ENCODE data around the gene CIPC. TPM values are rescaled to one million over a fixed set of nuclear protein-coding genes. Genes with fewer than 3 reads are reported as not detected.

Gene CIPC
- total and polyA plus RNA-seq, 9 of the 15 experiments (the other 6 are each of a cell fraction or from before 2014, with no cell fraction given) = 5.0 to 16.9 (median 10.7) TPM

GRCh38 chr14:77102154-77102553, 4.1 kb downstream of the CIPC start (continued):
- TF ChIP-seq ZNF707 (CRISPR knock-in tag; conservative IDR thresholded peaks at IDR 0.05) = no peak
- TF ChIP-seq KLF16 (IDR thresholded peaks at IDR 0.05) = no peak
- TF ChIP-seq KLF13 (tag; IDR thresholded peaks at IDR 0.05; ENCODE audit: borderline replicate concordance, low read depth) = no peak
- TF ChIP-seq CBFA2T3 (IDR thresholded peaks at IDR 0.05) = no peak
- no peak for TF ChIP-seq E2F5 (CRISPR knock-in tag; IDR thresholded peaks at IDR 0.05)
- TF ChIP-seq LEF1 (IDR thresholded peaks at IDR 0.05) = no peak

DNA sequence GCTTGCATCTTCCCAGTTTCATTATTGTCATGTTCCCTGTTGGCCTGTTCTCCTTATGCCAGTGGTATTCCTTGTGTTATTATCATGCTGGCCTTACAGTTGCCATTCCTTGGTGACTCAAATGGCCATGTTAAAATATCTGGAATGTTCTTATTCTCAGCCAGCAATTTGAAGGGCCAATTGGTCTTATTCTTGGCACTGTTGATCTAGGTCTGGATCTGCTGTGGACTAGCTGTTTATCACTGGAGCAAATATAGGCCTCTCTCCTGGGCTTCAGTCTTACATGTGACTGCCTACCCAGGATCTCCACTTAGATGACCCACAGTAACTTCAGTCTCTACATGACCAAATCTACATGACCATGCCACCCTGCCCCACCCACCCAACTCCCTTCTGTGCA, 5.4 kb downstream of the CIPC start:
- FAIRE-seq = no peak
- no peak for ATAC-seq
- peaks cover 32% of the 10 kb centered on the region; the same call in 1 of the 3 replicates for H3K36me3 ChIP-seq (ENCODE audit: control insufficient read depth, insufficient read depth, low read length)
- H3K27me3 ChIP-seq (ENCODE audit: control insufficient read depth in 2 of 2, insufficient read depth in 2 of 2, low read length in 2 of 2) = no peaks in the 10 kb centered on the region
- in situ Hi-C loops (cut with MboI) = no loop called here
- H3K9ac ChIP-seq (ENCODE audit: insufficient read depth in 1 of 2, low read depth in 2 of 2, low read length in 2 of 2) = no peak overlapping the region
- H2AFZ ChIP-seq (ENCODE audit: low read depth, low read length) = no peak overlapping the region
- DNase-seq (ENCODE audit: extremely low read depth in 1 of 4, low spot score in 3 of 4) = no peak
- POLR2A ChIA-PET = no interaction called here
- intact Hi-C loops (cut with micrococcal nuclease) = no loop called here
- no TSS peak for BruUV-seq (replicated peaks)
- H4K20me1 ChIP-seq (replicated peaks; ENCODE audit: control insufficient read depth, insufficient read depth, low read length) = no peaks in the 10 kb centered on the region
- H3K79me2 ChIP-seq (ENCODE audit: control insufficient read depth, insufficient read depth, low read length) = peaks cover 27% of the 10 kb centered on the region
- CTCF ChIA-PET (ENCODE audit: low intra/inter-chr PET ratio) = no interaction called here
- H3K4me3 ChIP-seq = no peak overlapping the region
- H3K9me1 ChIP-seq (ENCODE audit: control insufficient read depth, insufficient read depth, low read length) = no peaks in the 10 kb centered on the region
- H3K9me3 ChIP-seq (replicated peaks; ENCODE audit: control insufficient read depth, insufficient read depth, low read depth, low read length) = no peaks in the 10 kb centered on the region
- peaks cover 7 to 9% of the 10 kb centered on the region in 2 experiments; a peak in 4 of 5 replicates for H3K4me1 ChIP-seq (replicated peaks in 1 of 2; ENCODE audit: control insufficient read depth in 2 of 2, insufficient read depth in 2 of 2, low read length in 2 of 2)
- H3K27ac ChIP-seq (ENCODE audit: extremely low read depth, low read depth, low read length) = no peak overlapping the region
- H3K4me2 ChIP-seq (ENCODE audit: insufficient read depth, low read length) = no peak overlapping the region
- TF ChIP-seq ZNF696 (CRISPR knock-in tag; conservative IDR thresholded peaks at IDR 0.05) (no peak), SMAD3 (CRISPR knock-in tag; conservative IDR thresholded peaks at IDR 0.05) (no peak), ZNF133 (CRISPR knock-in tag; IDR thresholded peaks at IDR 0.05) (no peak), FOXJ2 (tag; IDR thresholded peaks at IDR 0.05) (no peak), NELFE (IDR thresholded peaks at IDR 0.05; ENCODE audit: insufficient read depth, insufficient read length) (no peak)
- TF ChIP-seq, protein P1, sequence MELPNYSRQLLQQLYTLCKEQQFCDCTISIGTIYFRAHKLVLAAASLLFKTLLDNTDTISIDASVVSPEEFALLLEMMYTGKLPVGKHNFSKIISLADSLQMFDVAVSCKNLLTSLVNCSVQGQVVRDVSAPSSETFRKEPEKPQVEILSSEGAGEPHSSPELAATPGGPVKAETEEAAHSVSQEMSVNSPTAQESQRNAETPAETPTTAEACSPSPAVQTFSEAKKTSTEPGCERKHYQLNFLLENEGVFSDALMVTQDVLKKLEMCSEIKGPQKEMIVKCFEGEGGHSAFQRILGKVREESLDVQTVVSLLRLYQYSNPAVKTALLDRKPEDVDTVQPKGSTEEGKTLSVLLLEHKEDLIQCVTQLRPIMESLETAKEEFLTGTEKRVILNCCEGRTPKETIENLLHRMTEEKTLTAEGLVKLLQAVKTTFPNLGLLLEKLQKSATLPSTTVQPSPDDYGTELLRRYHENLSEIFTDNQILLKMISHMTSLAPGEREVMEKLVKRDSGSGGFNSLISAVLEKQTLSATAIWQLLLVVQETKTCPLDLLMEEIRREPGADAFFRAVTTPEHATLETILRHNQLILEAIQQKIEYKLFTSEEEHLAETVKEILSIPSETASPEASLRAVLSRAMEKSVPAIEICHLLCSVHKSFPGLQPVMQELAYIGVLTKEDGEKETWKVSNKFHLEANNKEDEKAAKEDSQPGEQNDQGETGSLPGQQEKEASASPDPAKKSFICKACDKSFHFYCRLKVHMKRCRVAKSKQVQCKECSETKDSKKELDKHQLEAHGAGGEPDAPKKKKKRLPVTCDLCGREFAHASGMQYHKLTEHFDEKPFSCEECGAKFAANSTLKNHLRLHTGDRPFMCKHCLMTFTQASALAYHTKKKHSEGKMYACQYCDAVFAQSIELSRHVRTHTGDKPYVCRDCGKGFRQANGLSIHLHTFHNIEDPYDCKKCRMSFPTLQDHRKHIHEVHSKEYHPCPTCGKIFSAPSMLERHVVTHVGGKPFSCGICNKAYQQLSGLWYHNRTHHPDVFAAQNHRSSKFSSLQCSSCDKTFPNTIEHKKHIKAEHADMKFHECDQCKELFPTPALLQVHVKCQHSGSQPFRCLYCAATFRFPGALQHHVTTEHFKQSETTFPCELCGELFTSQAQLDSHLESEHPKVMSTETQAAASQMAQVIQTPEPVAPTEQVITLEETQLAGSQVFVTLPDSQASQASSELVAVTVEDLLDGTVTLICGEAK (IDR thresholded peaks at IDR 0.05) = no peak
- TF ChIP-seq, protein P1 (CRISPR knock-in tag; IDR thresholded peaks at IDR 0.05) = no peak
